Parathyroid adenoma (tissue), 2 donors: ENCODE data around the gene ZRANB3.

Experiments
- H2AFZ ChIP-seq: fragments of 300-600 bp; sonication (generic); one replicate; pipeline ENCODE4 v1.7.0; 2017; ENCODE audit warnings: antibody characterized with exemption, mild to moderate bottlenecking
- H3K27ac ChIP-seq: fragments of 300-600 bp; sonication (generic); one replicate; pipeline ENCODE4 v1.7.0; 2017
- H3K27me3 ChIP-seq: fragments of 300-600 bp; sonication (generic); one replicate; pipeline ENCODE4 v1.7.0; 2017; ENCODE audit warnings: low read length; ENCODE audit not compliant: control insufficient read depth, insufficient read depth
- H3K36me3 ChIP-seq: fragments of 300-600 bp; sonication (generic); one replicate; pipeline ENCODE4 v1.7.0; 2017; ENCODE audit warnings: low read length; ENCODE audit not compliant: control insufficient read depth, insufficient read depth
- H3K4me1 ChIP-seq: fragments of 300-600 bp; sonication (generic); one replicate; pipeline ENCODE4 v1.7.0; 2017; ENCODE audit warnings: control low read depth
- H3K4me2 ChIP-seq: fragments of 300-600 bp; sonication (generic); one replicate; pipeline ENCODE4 v1.7.0; 2017; ENCODE audit warnings: low read length
- H3K4me3 ChIP-seq: fragments of 300-600 bp; sonication (generic); one replicate; pipeline ENCODE4 v1.7.0; 2017; ENCODE audit warnings: low read depth, low read length
- H3K79me2 ChIP-seq: fragments of 300-600 bp; sonication (generic); one replicate; pipeline ENCODE4 v1.7.0; 2017; ENCODE audit warnings: control low read depth
- H3K9ac ChIP-seq: fragments of 300-600 bp; sonication (generic); one replicate; pipeline ENCODE4 v1.7.0; 2017; ENCODE audit warnings: mild to moderate bottlenecking
- H3K9me3 ChIP-seq: fragments of 300-600 bp; sonication (generic); one replicate; pipeline ENCODE4 v1.7.0; 2017; ENCODE audit warnings: low read length; ENCODE audit not compliant: control insufficient read depth
- CTCF ChIP-seq: fragments of 300-600 bp; sonication (generic); IDR thresholded peaks from one replicate; pipeline ENCODE4 v1.7.0; 2017; ENCODE audit warnings: antibody characterized with exemption, mild to moderate bottlenecking
- donor health status: primary hyperparathyroidism.

Gene ZRANB3

GRCh38 chr2:135097532-135098231 is 433.3 kb downstream of the ZRANB3 start:
- Histone ChIP-seq H3K36me3 (no peaks in the 10 kb centered on the region), H3K27me3 (no peaks in the 10 kb centered on the region), H3K4me3 (no peak overlapping the region), H3K4me1 (no peaks in the 10 kb centered on the region), H3K9me3 (no peaks in the 10 kb centered on the region), H3K4me2 (no peak overlapping the region), H3K9ac (no peak overlapping the region), H2AFZ (no peak overlapping the region), H3K27ac (no peak overlapping the region), H3K79me2 (no peaks in the 10 kb centered on the region)
- TF ChIP-seq CTCF = no peak

DNA sequence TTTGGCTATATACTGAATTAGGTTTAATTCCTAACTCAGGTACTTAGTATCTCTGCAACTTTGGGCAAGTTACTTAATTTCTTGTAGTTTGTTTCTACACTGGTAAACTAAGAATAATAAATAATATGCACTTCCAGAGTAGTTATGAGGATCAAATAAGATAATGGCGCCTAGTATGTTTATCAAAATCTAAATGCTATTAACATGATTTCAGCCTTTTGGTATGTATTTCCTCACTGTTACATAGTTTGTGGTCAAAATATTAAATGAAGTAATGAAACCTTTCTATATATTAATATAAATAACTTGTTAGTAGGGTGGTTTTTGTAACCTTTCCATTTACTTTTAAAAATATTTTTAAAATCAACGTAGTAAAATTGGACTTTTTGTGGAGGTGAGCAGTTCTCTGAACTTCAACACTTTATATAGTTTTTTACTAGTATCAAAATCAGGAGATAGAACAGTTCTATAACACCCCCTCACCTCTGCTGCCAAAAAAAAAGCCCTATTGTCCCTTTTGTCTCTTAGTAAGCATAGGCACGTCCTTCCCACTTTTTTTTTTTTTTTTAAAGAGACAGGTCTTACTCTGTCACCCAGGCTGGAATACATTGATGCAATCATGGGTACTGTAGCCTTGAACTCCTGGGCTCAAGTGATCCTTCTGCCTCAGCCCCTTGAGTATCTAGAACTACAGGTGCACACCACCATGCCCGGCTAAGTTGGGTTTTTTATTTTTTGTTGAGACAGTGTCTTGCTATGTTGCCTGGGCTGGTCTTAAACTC is 434.2 kb downstream of the ZRANB3 start:
- no peak overlapping the region for H3K4me3 ChIP-seq
- TF ChIP-seq CTCF = no peak
- H3K9ac ChIP-seq = no peak overlapping the region
- no peaks in the 10 kb centered on the region for H3K4me1 ChIP-seq
- no peaks in the 10 kb centered on the region for H3K79me2 ChIP-seq
- no peak overlapping the region for H2AFZ ChIP-seq
- H3K27me3 ChIP-seq = no peaks in the 10 kb centered on the region
- H3K9me3 ChIP-seq = no peaks in the 10 kb centered on the region
- no peaks in the 10 kb centered on the region for H3K36me3 ChIP-seq
- no peak overlapping the region for H3K4me2 ChIP-seq
- H3K27ac ChIP-seq = no peak overlapping the region

DNA sequence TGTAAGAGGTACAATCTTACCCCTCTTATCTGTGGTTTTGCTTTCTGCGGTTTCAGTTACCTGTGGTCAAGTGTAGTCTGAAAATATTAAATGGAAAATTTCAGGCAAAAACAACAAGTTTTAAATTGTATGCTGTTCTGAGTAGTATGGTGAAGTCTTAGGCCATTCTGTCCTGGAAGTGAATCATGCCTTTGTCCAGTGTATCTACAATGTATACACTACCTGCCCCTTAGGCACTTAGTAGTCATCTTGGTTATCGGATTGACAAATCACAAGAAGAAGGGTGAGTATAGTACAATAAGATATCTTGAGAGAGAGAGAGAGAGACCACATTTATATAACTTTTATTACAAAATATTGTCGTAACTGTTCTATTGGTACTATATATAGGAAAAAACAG is 435.4 kb downstream of the ZRANB3 start:
- no peak overlapping the region for H3K27ac ChIP-seq
- no peaks in the 10 kb centered on the region for H3K27me3 ChIP-seq
- H3K4me1 ChIP-seq = no peaks in the 10 kb centered on the region
- no peak overlapping the region for H3K4me2 ChIP-seq
- H3K79me2 ChIP-seq = no peaks in the 10 kb centered on the region
- no peaks in the 10 kb centered on the region for H3K36me3 ChIP-seq
- H3K4me3 ChIP-seq = no peak overlapping the region
- TF ChIP-seq CTCF = no peak
- no peak overlapping the region for H3K9ac ChIP-seq
- H3K9me3 ChIP-seq = no peaks in the 10 kb centered on the region
- H2AFZ ChIP-seq = no peak overlapping the region

- H3K4me3 ChIP-seq = no peak overlapping the region
- H3K9ac ChIP-seq = no peak overlapping the region
- H2AFZ ChIP-seq = no peak overlapping the region
- H3K4me2 ChIP-seq = no peak overlapping the region
- H3K36me3 ChIP-seq = no peaks in the 10 kb centered on the region
- no peak overlapping the region for H3K27ac ChIP-seq
- no peak for TF ChIP-seq CTCF
- H3K4me1 ChIP-seq = no peaks in the 10 kb centered on the region
- peaks cover 3% of the 10 kb centered on the region for H3K79me2 ChIP-seq
- H3K27me3 ChIP-seq = no peaks in the 10 kb centered on the region
- H3K9me3 ChIP-seq = no peaks in the 10 kb centered on the region
These were observed 436.5 kb downstream of the ZRANB3 start for GRCh38 chr2:135094508-135094907.
